ENCODE results near the gene DNAJB7.
"Not testable (repeated sequence)": the region's sequence is repeated elsewhere in the genome, so short reads cannot be mapped to it uniquely, and the experiment has no call there.

Gene DNAJB7

GRCh38 chr22:40862013-40862412 lies at the start of gene DNAJB7:
TSS of gene DNAJB7 (minus strand) at chr22:40862113. CDS start at chr22:40861994, 119 bp downstream.
- DNase-seq, result no peak

GRCh38 chr22:40908895-40909294 lies 47.0 kb upstream of the DNAJB7 start:
- no peak for DNase-seq

GRCh38 chr22:40904101-40904500 lies 42.2 kb upstream of the DNAJB7 start:
- DNase-seq, result no peak

- peak; percentile 31 for DNase-seq
Observed at GRCh38 chr22:40898850-40899357, 37.0 kb upstream of the DNAJB7 start.

GRCh38 chr22:40894417-40894816 lies 32.5 kb upstream of the DNAJB7 start:
- no peak for DNase-seq

GRCh38 chr22:40890881-40891280 lies 29.0 kb upstream of the DNAJB7 start:
- DNase-seq, result no peak

GRCh38 chr22:40889116-40889515 lies 27.2 kb upstream of the DNAJB7 start:
- DNase-seq, result no peak

GRCh38 chr22:40878922-40879321 lies 17.0 kb upstream of the DNAJB7 start:
- DNase-seq, result no peak

- no peak for DNase-seq
Observed at GRCh38 chr22:40877488-40877887, 15.6 kb upstream of the DNAJB7 start.

- no peak for DNase-seq
Observed at GRCh38 chr22:40876907-40877306, 15.0 kb upstream of the DNAJB7 start.

GRCh38 chr22:40875111-40875510 lies 13.2 kb upstream of the DNAJB7 start:
- DNase-seq, result no peak

GRCh38 chr22:40874016-40874415 lies 12.1 kb upstream of the DNAJB7 start:
- no peak for DNase-seq

GRCh38 chr22:40868379-40868778 lies 6.5 kb upstream of the DNAJB7 start:
- DNase-seq, result not testable (repeated sequence)

GRCh38 chr22:40867109-40867508 lies 5.2 kb upstream of the DNAJB7 start:
- no peak for DNase-seq

GRCh38 chr22:40862537-40862936 lies 624 bp upstream of the DNAJB7 start:
- no peak for DNase-seq

- no peak for DNase-seq
Observed at GRCh38 chr22:40857309-40857855, 4.5 kb downstream of the DNAJB7 start.

- DNase-seq, result peak; percentile 90
Observed at GRCh38 chr22:40856513-40857308, 5.2 kb downstream of the DNAJB7 start, which contains the start of the genes ST13 and XPNPEP3. TSS of gene ST13 (minus strand) at chr22:40856639. CDS start at chr22:40856540, 99 bp downstream. TSS of gene XPNPEP3 (plus strand) at chr22:40857148. CDS start at chr22:40857182, 34 bp downstream.

GRCh38 chr22:40855979-40856512 lies 5.9 kb downstream of the DNAJB7 start:
- DNase-seq, result peak; percentile 4

- no peak for DNase-seq
Observed at GRCh38 chr22:40855071-40855978, 6.6 kb downstream of the DNAJB7 start.

- DNase-seq, result no peak
Observed at GRCh38 chr22:40853961-40854360, 8.0 kb downstream of the DNAJB7 start.

- no peak for DNase-seq
Observed at GRCh38 chr22:40853333-40853732, 8.6 kb downstream of the DNAJB7 start.

GRCh38 chr22:40845816-40846215 lies 16.1 kb downstream of the DNAJB7 start:
- not testable (repeated sequence) for DNase-seq

- DNase-seq, result no peak
Observed at GRCh38 chr22:40844951-40845350, 17.0 kb downstream of the DNAJB7 start.
